Sigmoid colon (tissue), 3 donors: ENCODE results near the gene FHDC1.

Experiments
- CTCF ChIP-seq, 4 experiments: fragments of 450-650 bp in 3 of 4; fragments of 200-600 bp in 1 of 4; IDR thresholded peaks; one replicate each; pipeline ENCODE4 v1.5.1; 2016 to 2019; ENCODE audit warnings: antibody characterized with exemption in 4 of 4, mild to moderate bottlenecking in 3 of 4, moderate library complexity in 2 of 4
- POLR2A ChIP-seq, 2 donors: fragments of 450-650 bp; IDR thresholded peaks; one replicate each; pipeline ENCODE4 v1.6.1; 2016; ENCODE audit warnings: antibody characterized with exemption in 2 of 2, mild to moderate bottlenecking in 2 of 2, moderate library complexity in 2 of 2

DNA sequence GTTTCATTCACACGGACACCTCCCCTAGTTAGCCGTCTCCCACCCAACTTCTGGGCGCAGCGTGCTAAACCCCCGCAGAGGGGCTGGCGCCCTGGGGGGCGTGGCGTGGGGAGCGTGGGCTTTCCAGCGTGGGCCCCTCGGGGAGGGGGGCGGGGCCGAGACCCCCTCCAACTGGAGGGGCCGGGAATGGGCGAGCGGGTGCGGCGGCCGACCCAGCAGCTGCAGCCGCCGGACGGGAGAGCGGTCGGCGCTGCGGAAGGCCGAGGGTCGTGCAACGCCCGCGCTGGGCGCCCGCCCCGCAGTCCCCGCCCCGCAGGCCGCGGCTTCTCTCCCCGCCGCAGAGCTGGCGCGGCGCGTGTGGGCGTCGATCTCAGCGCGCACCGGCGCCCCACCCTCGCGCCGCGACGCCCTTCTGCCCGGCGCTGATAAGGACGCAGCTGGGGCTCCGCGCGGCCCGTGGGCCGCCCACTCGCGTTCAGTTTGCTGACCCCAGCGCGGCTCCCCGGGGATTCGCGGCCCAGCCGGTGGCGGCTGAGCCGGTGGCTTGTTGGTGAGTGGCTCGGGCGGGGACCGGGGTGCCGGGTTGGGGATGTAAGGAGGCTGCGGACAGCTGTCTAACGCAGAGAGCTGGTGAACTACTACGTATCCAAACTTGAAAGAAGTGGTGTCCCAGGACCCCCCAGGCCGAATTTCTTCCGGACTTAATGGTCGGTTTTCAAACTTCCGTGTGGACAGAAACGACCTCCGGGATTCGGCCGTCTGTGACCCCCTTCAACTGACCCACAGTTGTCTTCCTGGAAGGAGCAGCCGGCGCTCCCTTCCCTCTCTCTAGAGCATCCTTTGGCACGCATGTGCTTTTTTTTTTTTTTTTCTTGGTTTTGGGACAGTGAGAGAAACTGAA, 1.5 kb downstream of the FHDC1 start:
- TF ChIP-seq CTCF (IDR thresholded peaks at IDR 0.05) (no peak), POLR2A (IDR thresholded peaks at IDR 0.05) (no peak)
